Ammon's horn (tissue), 1 donor: ENCODE results near the gene KCNH5.

Experiments used
- DNase-seq: peaks from one replicate; pipeline ENCODE4 v3.0.0-alpha.2; 2016; ENCODE audit warnings: low spot score

Gene KCNH5

DNA sequence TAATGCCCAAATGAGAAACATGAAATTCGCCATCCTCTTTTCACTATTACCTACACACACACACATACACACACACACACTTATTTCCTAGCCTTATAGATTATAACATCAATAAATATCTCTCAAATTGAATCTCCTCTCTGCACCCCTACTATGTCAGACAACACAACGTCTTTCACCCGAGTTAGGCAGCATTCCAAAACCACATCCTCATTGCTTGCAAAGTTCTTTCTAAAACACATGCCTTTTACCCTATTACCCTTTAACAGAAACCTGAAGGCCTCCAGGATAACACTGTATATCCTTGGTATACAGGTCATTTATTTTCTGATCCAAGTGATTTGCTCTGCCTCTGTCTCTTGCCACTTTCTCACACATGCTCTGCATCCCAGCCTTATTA is 56.3 kb downstream of the KCNH5 start:
- DNase-seq, result no peak

GRCh38 chr14:62983821-62984220 is 61.4 kb downstream of the KCNH5 start:
- DNase-seq, result no peak

DNA sequence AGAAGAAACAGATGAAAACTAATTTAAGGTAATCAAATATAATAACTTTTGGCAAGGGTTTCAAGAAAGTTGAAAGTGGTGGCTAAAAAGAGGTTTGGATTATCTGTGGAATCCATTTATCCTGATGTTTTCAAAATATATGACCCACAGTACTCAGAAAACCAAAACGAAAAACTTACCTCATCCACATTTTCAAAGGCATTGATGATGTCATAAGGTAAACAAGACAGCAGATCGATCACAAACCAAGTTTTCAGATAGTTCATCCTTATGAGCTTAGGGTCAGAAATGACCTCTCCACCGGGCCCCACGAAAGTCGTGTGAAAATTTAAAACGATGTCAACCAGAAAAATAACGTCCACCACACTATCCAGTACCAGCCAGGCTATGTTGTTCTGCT is 64.6 kb downstream of the KCNH5 start:
- no peak for DNase-seq

GRCh38 chr14:62957562-62957961 is 87.7 kb downstream of the KCNH5 start:
- DNase-seq, result no peak

GRCh38 chr14:62956413-62956812 is 88.8 kb downstream of the KCNH5 start:
- DNase-seq, result no peak

- DNase-seq, result no peak
These were observed 91.1 kb downstream of the KCNH5 start for GRCh38 chr14:62954165-62954564.

- no peak for DNase-seq
These were observed 93.0 kb downstream of the KCNH5 start for GRCh38 chr14:62952226-62952625.

- no peak for DNase-seq
These were observed 98.0 kb downstream of the KCNH5 start for GRCh38 chr14:62947301-62947700.

- no peak for DNase-seq
These were observed 99.0 kb downstream of the KCNH5 start for GRCh38 chr14:62946221-62946620.

DNA sequence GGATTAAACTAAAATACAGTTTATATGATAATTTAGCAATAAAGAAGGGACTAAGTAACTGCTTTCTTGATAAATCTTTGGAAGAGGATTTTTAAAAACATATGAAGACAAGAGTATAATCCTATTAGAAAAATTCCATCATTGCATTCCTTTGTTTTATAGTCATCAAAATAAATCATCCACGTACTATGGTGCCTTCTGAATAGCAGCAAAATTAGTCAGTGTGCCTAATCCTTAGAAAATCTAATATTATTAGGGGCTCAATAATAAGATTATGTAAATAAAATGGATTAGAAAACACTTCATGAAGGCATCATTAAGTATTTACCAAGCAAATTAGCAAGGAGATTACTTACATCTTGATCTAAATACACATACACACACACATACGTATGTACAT is 102.1 kb downstream of the KCNH5 start:
- DNase-seq, result no peak

DNA sequence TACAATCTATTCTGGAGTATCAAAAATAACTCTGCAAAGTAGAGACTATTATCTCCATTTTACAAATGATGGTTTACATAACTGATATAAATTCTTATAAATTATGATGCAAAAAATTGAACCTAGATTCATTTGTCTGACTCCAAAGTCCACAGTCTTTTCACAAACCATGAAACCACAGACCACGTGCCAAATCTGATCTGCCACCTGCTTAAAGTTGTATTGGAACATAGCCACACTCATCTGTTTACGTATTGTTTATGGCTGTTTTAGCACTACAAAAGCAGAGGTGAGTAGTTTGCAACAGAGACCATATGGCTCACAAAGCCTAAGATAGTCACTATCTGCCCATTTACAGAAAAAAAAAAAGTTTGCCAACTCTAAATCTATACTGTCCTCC is 105.3 kb downstream of the KCNH5 start:
- no peak for DNase-seq

DNA sequence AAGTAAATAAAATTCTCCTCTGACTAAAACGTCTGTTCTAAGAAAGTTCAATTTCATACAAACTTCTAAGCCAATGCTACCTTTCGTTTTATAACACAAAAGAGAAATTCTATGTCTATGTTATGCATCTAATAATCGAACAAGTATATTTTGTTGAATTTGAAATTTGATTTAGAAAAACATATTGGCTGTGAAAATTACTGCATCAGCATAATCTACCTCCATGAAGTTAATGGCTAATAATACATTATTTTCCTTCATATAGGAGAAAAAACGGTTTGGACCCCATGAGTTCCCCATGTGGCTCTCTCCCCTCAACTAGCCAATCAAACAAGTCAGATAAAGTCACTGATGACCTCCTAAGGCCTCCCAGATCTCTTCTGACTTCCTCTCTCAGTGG is 106.5 kb downstream of the KCNH5 start:
- DNase-seq, result no peak

DNA sequence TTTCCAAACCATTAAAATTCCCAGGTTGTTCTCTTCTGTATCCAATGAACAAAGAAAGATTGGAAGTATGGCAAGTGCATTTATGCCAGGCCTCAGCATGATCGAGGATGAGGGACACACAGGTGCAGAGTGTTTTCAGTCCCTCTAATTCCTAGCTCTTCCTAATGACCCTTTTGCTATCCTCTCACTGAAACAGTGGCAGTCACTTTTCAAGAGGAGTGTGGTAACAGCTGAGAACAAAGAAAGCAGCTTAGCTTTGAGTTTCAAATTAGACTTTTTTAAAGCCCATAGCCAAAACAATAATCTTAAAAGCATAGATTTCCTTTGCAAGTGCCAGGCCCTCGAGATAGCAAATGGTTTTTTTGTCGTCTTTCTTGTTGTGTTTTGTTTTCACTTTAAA is 110.8 kb downstream of the KCNH5 start:
- no peak for DNase-seq

DNA sequence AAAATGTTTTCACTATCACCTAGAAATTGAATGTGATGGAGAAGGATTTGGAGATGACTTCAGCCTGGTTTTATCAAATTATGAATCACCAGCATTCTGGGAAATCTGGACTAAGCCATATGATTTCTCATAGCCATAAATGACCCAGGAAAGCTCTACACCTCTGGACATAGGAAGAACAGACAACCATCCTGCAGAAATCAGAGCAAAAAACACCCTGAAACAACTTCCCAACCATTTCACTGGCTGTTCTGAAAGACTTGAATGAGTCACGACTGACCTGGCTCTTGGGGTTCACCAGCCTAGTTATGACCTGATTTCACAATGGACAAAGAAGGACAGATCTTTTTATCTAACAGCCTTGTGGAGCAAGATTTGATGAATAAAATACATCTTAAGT is 123.8 kb downstream of the KCNH5 start:
- DNase-seq, result no peak

DNA sequence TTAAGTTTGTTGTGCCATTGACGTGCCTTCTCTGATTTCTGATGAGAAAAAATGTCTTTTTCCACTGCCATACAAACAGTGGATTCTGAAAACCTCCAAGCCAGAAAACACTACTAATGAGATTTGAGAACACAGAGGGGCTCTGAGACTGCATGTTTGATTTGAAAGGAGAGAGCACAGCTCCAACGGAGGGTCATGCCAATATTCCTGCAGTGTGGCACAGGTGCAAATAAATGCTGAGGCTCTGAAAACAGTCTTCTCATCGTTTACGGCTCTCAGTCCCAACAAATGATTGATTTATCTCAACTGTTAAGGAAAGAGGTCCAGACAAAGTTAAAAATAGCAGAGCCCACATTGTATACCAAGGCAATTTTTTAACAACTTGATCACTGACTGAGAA is 128.7 kb downstream of the KCNH5 start:
- no peak for DNase-seq

DNA sequence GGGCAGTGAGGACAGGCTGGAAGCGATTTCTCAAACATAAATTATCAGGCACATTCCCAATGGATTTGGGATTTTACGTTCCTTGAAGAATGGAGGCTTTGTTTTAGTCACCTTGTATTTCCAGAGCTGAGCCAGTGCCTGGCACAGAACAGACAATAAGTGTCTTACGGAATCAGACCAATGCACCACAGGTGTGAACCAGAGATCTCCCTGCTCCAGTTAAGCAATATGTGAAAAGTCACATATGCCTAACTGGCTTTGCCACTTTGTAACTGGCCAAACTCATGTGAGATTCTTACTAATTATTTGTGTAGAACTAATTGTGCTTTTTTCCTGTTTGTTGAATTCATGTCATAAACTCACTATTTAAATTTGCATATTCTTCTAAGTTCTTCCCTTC is 130.4 kb downstream of the KCNH5 start:
- DNase-seq, result no peak

DNA sequence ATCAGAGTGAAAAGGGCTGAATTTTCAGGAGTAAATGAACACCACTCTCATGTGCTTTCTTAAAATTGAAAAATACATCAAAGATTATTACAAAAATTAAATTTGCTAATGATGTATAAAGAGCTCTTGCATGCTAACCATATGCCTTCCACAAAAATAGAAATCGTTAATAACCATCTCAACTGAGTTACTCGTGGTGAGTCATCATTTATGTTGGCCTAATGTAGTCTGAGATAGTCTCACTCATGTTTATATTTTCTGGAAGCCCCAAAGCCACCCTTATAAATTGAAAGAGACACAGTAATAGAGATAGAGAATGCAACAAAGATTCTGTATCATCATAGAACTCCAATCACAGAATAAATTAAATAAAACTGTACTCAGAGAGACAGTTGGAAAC is 131.2 kb downstream of the KCNH5 start:
- DNase-seq, result no peak

DNA sequence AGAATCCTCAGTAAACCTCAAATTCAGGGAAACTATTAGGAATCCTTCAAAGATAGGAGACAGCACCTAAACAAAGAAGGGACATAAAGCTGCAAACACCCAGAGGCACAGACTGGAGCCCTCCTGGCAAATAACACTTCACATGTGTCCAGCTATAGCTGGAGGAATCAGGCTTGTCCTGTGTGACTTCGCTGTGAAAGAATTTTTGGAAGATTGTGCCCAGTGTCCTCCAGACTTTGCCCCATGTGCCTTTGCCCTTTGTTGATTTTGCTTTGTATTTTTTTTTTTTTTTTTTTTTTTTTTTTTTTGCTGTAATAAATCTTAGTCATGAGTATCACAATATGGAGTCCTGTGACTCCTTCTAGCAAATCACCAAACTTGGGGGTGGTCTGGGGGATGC is 136.8 kb downstream of the KCNH5 start:
- DNase-seq, result no peak

DNA sequence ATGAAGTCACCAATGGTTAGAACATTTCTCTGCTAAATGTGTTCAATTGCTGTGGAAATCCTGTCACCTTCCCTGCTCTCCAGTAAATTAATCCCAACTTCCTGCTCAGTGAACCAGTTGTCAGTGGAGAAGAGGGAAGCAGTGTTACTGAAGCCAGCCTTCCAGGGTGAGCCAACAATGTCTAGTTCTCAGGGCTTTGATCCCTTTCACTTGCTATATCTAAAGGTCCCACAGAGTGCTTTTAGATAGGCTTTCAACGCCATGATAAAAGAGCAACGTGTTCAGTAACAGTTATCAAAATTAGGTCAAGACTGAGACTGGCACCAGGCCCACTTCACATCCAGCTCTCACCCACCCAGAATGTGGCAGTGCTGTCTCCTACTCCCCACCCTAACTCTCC is 139.7 kb downstream of the KCNH5 start:
- DNase-seq, result no peak

GRCh38 chr14:62897771-62898170 is 147.5 kb downstream of the KCNH5 start:
- DNase-seq, result no peak

- no peak for DNase-seq
These were observed 148.3 kb downstream of the KCNH5 start for GRCh38 chr14:62896932-62897456.

DNA sequence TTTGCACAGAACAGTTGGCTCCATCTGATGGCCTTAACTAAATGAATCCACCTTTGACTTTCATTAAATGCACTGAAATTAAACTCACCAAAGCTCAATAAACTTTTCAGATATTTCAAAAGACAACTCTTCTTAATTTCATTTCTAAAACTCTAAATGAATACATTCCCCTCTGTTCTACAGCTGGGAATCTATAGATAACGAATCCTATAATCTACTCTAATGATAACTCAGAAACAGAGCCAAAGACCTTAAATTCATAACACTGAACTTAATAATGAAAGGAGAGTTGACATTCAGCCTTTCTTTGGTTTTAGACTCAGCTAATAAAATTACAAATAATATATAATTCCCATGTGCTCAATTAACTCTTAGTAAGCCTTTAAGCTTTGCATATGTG is 150.5 kb downstream of the KCNH5 start:
- DNase-seq, result no peak

DNA sequence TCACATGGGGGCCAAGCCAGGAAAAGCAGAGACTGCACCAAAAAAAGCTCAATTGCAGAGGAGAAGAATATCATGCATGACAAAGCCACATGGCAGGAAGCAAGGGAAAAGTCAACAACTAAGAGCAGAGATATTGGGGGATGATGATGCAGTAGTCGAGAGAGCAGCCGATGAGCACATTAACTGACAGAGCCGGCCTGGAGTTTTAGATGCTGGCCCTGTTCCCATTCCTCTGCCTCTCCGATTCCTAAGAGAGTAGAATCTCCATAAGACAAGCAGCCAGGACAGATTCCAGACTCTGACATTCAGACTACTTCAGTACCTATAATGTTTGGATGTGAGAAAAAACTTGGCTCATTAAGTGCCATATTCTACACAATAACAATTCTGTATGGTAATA is 155.9 kb downstream of the KCNH5 start:
- DNase-seq, result no peak

GRCh38 chr14:62886461-62886860 is 158.8 kb downstream of the KCNH5 start:
- no peak for DNase-seq

- no peak for DNase-seq
These were observed 159.8 kb downstream of the KCNH5 start for GRCh38 chr14:62885451-62885850.
